PC-3 (cell line): ENCODE data around the gene ADGRD1.

Experiments
- EZH2 ChIP-seq: fragments of 300-600 bp; sonication (generic); IDR thresholded peaks from one replicate; pipeline ENCODE4 v1.6.1; 2017; ENCODE audit warnings: antibody characterized with exemption, mild to moderate bottlenecking, low read length; ENCODE audit not compliant: unreplicated experiment
- EZH2phosphoT487 ChIP-seq: fragments of 300-600 bp; sonication (generic); IDR thresholded peaks from 2 replicates; pipeline ENCODE4 v1.6.1; 2018; ENCODE audit warnings: mild to moderate bottlenecking, antibody characterized with exemption, low read length, borderline replicate concordance
- TF ChIP-seq, protein P1 (sequence below): fragments of 300-600 bp; sonication (generic); conservative IDR thresholded peaks from 2 replicates; pipeline ENCODE4 v1.5.1; 2017; ENCODE audit warnings: antibody characterized with exemption, low read depth, mild to moderate bottlenecking, low read length

DNA sequence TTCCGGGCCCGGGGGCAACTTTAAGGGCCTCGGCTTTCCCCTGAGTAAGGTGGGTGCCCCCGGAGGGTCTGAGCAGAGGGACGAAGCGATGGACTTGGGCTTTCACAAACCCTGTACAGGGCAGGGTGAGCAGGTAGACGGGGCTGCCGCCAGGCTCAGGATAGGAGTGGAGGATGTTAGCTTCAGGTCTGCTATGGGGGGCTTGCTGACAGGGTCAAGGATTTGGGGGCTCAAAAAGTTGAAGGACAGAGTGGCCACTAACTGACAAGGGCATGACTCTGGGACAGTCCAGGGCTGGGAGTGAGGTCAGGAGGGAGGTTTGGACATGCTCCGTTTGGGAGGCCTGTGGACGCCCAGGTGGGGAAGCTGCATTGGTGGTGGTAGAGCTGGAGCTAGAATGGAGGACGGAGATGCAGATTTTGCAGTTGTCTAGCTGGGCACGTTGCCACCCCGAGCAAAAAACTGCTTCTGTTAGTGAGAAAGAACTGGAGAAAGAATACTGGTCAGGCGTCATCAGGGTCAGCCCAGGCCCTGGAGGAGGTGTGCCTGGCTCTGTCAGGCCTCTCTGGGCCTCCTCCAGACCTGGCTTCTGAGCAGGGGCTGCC, 113.3 kb downstream of the ADGRD1 start:
- TF ChIP-seq, protein P1, sequence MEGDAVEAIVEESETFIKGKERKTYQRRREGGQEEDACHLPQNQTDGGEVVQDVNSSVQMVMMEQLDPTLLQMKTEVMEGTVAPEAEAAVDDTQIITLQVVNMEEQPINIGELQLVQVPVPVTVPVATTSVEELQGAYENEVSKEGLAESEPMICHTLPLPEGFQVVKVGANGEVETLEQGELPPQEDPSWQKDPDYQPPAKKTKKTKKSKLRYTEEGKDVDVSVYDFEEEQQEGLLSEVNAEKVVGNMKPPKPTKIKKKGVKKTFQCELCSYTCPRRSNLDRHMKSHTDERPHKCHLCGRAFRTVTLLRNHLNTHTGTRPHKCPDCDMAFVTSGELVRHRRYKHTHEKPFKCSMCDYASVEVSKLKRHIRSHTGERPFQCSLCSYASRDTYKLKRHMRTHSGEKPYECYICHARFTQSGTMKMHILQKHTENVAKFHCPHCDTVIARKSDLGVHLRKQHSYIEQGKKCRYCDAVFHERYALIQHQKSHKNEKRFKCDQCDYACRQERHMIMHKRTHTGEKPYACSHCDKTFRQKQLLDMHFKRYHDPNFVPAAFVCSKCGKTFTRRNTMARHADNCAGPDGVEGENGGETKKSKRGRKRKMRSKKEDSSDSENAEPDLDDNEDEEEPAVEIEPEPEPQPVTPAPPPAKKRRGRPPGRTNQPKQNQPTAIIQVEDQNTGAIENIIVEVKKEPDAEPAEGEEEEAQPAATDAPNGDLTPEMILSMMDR, result no peak
- no peak for TF ChIP-seq EZH2
- no peak for TF ChIP-seq EZH2phosphoT487
